ENCODE data around the gene PROM1.

Gene PROM1

GRCh38 chr4:15983610-15984009, 100.2 kb downstream of the PROM1 start:
- no peak for DNase-seq (ENCODE audit: low read depth)

GRCh38 chr4:15982842-15983524, 100.8 kb downstream of the PROM1 start:
- DNase-seq (ENCODE audit: low read depth), result no peak

DNA sequence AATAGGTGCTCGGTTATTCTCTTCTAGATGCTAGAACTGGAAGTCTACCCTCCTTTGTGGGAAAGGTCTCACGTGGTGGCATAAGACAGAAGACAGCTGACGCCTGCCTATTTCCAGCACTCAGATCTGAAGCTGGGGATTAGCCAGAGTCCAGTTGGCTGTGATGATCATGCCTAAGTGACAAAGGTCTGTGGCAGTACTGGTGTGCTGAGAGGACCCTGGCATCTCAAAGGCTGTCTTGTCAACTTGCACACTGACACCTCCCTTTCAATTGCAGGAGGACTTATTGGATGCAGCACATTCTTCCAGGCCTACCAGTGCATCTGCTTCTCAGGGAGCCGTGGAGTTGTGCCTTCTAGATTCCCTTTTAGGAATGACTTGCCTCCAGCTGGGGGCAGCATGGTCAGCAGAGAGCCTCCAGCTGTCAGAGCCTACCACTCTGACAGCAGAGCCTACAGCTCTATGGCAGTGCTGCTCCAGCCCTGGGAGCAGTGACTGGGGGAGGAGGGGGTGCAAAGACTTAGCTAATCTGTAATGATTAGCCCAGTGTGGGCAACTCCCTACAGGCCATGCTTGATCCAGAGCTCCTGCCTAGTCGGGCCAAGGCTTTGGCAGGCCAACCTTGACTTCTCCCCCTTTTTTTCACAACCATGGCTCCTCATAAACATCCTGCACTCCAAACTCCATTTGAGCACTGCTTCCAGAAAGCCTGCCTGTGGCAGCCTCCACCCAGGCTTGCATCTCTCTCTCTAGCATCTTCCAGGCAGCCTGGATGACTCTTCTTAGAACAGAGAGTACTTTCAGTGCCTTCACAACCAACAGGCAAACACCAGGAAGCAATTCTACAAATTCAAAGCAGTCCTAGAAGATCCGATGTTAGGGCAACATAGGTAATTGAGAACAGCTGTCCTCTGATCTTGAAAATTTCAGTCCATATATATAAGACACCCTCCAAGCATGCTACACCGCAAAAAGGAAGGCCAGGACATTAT, 107.1 kb downstream of the PROM1 start:
- no peak for DNase-seq (ENCODE audit: low read depth)

GRCh38 chr4:15971068-15971801, 112.6 kb downstream of the PROM1 start:
- DNase-seq (ENCODE audit: low read depth), result no peak

DNA sequence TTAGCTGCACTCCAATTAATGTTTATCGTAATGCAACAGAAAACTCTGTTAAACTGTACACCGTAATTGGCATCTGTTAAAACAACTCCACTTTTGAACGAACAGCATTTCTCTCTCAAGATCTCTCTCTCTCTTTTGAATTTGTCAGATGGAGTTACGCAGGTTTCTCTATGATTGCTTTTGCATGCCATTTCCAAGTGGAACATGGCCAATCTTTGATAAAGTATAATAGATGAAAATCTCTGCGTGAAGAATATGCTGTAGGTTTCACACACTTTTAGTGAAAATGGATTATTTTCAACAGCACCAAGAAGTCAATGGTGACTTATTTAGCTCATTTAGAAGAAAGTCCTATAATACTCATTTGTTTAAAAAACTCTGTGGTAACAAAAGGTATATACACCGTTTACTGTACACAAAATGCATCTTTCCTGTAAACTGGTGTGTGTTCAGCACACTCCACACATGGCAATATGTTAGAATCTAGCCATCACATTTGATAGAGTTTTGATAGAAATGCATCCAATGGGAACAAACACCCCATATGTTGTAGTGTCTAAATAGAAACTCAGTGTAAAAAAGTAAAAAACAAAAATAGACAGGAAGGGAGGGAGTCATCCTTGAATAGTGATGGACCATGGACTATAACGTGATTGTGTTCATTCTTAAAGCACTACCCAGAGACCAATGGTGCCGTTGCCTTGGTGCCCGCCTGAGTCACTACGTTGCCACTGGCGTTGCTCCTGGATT, 115.1 kb downstream of the PROM1 start:
- no peak for DNase-seq (ENCODE audit: low read depth)

GRCh38 chr4:15965325-15965724, 118.5 kb downstream of the PROM1 start:
- no peak for DNase-seq (ENCODE audit: low read depth)

GRCh38 chr4:15964159-15964558, 119.7 kb downstream of the PROM1 start:
- no peak for DNase-seq (ENCODE audit: low read depth)

GRCh38 chr4:15963576-15963975, 120.2 kb downstream of the PROM1 start:
- peak; percentile 51 for DNase-seq (ENCODE audit: low read depth)

- peak; percentile 62 for DNase-seq (ENCODE audit: low read depth)
Observed at GRCh38 chr4:15963001-15963451, 120.8 kb downstream of the PROM1 start, which contains the start of gene FGFBP2. Gene FGFBP2, minus strand, starts transcription at chr4:15963175. Its CDS starts 46 bp downstream, at chr4:15963129.

- DNase-seq (ENCODE audit: low read depth), result no peak
Observed at GRCh38 chr4:15961781-15962510, 121.9 kb downstream of the PROM1 start.

DNA sequence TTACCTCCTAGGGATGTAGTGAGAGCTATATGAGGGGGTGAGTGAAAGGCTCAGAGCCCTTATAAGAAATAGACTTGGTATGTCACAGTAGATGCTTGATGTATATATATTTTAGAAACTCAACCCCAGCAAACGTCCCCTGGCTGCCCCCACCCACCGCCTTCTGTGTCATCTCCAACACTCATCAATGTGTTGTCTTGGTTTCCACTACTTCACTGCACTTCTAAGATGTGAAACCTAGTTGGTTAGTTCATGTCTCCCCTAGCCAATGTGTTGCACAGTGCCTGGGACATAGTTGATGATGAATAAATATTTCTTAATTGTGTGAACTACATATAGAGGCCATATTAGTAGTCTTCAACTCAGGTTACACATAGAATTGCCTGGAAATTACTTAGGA, 125.3 kb downstream of the PROM1 start:
- DNase-seq (ENCODE audit: low read depth), result no peak

DNA sequence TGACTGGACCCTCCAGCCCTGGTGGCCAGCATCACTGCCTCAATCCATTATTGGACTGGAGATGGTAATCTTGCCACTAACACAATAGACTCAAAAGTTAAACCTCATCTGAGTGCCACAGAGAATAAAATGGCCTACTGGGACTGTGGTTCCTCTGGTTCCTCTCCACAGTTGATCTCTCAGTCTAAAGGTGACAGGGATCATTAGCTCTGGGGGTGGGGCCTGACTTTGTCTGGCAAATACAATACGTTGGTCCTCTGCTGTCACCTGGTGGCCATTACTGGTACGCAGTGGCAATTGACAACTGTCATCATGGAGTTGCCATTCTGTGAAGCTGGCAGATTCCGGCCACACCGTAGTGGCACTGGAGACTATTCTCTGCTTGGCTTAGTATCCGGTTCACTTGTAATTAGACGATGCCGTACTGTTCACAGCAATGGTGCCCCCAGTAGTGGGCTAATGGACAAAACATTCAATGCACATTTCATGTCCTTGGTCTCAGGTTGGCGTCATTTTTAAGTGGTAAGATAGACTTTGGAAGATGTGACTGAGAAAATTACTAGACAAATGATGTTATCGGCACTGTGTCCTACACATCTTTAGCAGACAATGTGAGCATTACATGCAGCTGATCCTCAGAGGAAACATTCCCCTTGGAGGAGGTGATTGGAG, 127.5 kb downstream of the PROM1 start:
- peak; percentile 74 for DNase-seq (ENCODE audit: low read depth)

DNA sequence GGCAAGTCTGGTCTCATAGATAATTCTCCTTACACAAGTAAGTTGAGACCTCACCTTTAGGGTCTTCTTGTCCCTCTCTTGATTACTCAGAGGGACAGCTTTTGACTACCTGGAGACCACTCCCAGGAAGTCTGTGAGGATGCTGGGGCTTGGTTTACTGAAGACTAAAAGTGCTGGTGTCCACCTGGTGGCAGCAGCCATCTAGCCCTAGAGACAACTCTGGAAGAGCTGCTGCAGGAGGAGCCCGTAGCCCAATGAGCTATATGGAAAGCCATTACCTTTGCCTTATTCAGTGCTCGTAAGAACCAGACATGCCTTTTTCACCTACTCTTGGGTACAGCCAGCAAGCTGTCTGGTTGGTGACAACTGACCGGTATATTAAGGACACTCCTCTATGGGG, 128.2 kb downstream of the PROM1 start:
- no peak for DNase-seq (ENCODE audit: low read depth)

- no peak for DNase-seq (ENCODE audit: low read depth)
Observed at GRCh38 chr4:15953625-15954024, 130.2 kb downstream of the PROM1 start.

GRCh38 chr4:15951781-15952180, 132.0 kb downstream of the PROM1 start:
- DNase-seq (ENCODE audit: low read depth), result no peak

- no peak for DNase-seq (ENCODE audit: low read depth)
Observed at GRCh38 chr4:15948826-15949225, 135.0 kb downstream of the PROM1 start.

- DNase-seq (ENCODE audit: low read depth), result no peak
Observed at GRCh38 chr4:15947684-15948083, 136.1 kb downstream of the PROM1 start.

DNA sequence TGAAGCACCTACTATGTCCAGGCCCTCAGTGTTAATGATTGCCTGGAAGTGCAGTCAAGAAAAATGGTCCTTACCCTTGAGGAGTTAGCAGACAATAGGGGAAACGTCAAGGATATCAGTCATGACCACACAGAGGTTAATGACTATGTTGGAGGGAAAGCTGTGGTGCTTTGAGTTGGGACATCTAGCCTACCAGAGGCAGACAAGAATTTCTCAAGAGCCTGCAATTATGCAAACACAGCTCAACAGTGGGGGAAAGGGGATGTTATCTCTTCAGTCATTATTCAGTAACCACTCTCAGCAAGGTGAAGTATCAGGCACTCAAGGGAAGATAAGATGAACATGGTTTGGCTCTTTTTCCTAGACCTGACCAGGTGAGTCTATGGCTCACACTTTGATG, 138.3 kb downstream of the PROM1 start:
- no peak for DNase-seq (ENCODE audit: low read depth)

DNA sequence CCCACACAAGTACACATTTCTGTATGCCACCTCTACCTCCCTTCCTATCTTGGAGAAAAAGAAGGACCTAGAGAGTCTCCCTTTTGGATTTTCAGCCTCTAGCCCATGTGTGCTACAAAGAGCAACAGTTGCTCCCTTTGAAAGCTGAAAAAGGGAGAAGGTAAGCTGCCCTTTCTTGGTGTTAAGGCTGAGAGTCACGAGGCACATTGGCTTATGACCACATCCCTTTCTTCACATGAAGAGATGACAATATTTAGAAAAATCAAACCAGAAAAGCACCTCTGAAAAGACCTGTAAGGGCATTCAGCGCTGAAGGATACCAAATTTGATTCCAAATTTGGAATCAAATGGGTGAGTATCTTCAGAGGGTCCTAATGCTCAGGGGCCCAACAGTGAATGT, 138.9 kb downstream of the PROM1 start:
- no peak for DNase-seq (ENCODE audit: low read depth)

DNA sequence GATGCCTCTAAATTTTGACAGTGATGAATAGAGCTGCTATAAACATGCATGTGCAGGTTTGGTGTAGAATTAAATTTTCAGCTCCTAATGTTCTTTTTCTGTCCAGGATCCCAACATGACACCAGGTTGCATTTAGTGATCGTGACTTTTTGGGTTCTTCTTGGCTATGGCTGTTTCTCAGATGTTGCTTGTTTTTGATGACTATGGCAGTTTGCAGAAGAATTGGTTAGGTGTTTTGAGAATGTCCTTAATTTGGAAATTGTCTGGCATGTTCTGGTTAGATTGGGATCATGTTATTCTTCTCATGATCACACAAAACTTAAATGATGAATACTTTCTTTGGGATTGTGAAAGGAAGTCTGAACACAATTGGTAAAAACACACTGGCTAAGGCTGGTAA, 141.5 kb downstream of the PROM1 start:
- DNase-seq (ENCODE audit: low read depth), result no peak
